Trophoblast cell (in vitro differentiated cells and primary cell): ENCODE results near the gene NADK2.

Source experiments
- DNase-seq, 2 donors: peaks; one replicate each; pipeline ENCODE4 v3.0.0-alpha.2; 2016
- H2AFZ ChIP-seq: 2 replicates; pipeline ENCODE4 v1.6.1; 2013; ENCODE audit warnings: low read length, moderate library complexity, mild to moderate bottlenecking; ENCODE audit not compliant: insufficient read depth, poor library complexity
- H2AK5ac ChIP-seq: 2 replicates; pipeline ENCODE4 v1.6.1; 2013; ENCODE audit warnings: mild to moderate bottlenecking, low read length
- H2BK120ac ChIP-seq: 2 replicates; pipeline ENCODE4 v1.6.1; 2013; ENCODE audit warnings: low read length, mild to moderate bottlenecking, moderate library complexity; ENCODE audit not compliant: insufficient read depth, poor library complexity
- H2BK12ac ChIP-seq: 2 replicates; pipeline ENCODE4 v1.6.1; 2013; ENCODE audit warnings: mild to moderate bottlenecking, low read length, moderate library complexity
- H2BK5ac ChIP-seq: 2 replicates; pipeline ENCODE4 v1.6.1; 2013; ENCODE audit warnings: low read length, low read depth, moderate library complexity, mild to moderate bottlenecking; ENCODE audit not compliant: poor library complexity
- H3K14ac ChIP-seq: 2 replicates; pipeline ENCODE4 v1.6.1; 2013; ENCODE audit warnings: mild to moderate bottlenecking, low read length
- H3K18ac ChIP-seq: 2 replicates; pipeline ENCODE4 v1.6.1; 2013; ENCODE audit warnings: mild to moderate bottlenecking, low read length
- H3K23ac ChIP-seq: 2 replicates; pipeline ENCODE4 v1.6.1; 2013; ENCODE audit warnings: low read length
- H3K27ac ChIP-seq: 2 replicates; pipeline ENCODE4 v1.5.1; 2013; ENCODE audit warnings: low read depth, mild to moderate bottlenecking, inconsistent platforms, low read length, moderate library complexity
- H3K27me3 ChIP-seq: 2 replicates; pipeline ENCODE4 v1.6.1; 2013; ENCODE audit warnings: inconsistent platforms, mild to moderate bottlenecking, low read length, moderate library complexity; ENCODE audit not compliant: insufficient read depth
- H3K36me3 ChIP-seq, 2 experiments: 1 replicate in 1 of 2; 2 replicates in 1 of 2; pipeline ENCODE4 v1.6.1; 2013; ENCODE audit warnings: low read length in 2 of 2, mild to moderate bottlenecking in 2 of 2, moderate library complexity in 1 of 2; ENCODE audit not compliant: insufficient read depth in 2 of 2, control insufficient read depth in 1 of 2
- H3K4ac ChIP-seq: 2 replicates; pipeline ENCODE4 v1.6.1; 2013; ENCODE audit warnings: low read depth, mild to moderate bottlenecking, low read length, moderate library complexity
- H3K4me1 ChIP-seq, 2 experiments: 1 replicate in 1 of 2; 2 replicates in 1 of 2; pipeline ENCODE4 v1.6.1; 2013; ENCODE audit warnings: low read length in 2 of 2, mild to moderate bottlenecking in 2 of 2, moderate library complexity in 1 of 2; ENCODE audit not compliant: insufficient read depth in 2 of 2, control insufficient read depth in 1 of 2
- H3K4me2 ChIP-seq: 2 replicates; pipeline ENCODE4 v1.6.1; 2013; ENCODE audit warnings: inconsistent platforms, mild to moderate bottlenecking, low read length, moderate library complexity
- H3K4me3 ChIP-seq: 2 replicates; pipeline ENCODE4 v1.5.1; 2013; ENCODE audit warnings: mild to moderate bottlenecking, low read depth, low read length, inconsistent platforms
- H3K79me1 ChIP-seq: one replicate; pipeline ENCODE4 v1.6.1; 2013; ENCODE audit warnings: low read length
- H3K79me2 ChIP-seq: 2 replicates; pipeline ENCODE4 v1.6.1; 2013; ENCODE audit warnings: low read length, mild to moderate bottlenecking; ENCODE audit not compliant: control insufficient read depth, insufficient read depth, poor library complexity
- H3K9ac ChIP-seq: 2 replicates; pipeline ENCODE4 v1.6.1; 2013; ENCODE audit warnings: mild to moderate bottlenecking, low read length
- H3K9me3 ChIP-seq: 2 replicates; pipeline ENCODE4 v1.6.1; 2013; ENCODE audit warnings: low read depth, mild to moderate bottlenecking, control low read depth, inconsistent platforms, low read length; ENCODE audit not compliant: insufficient read depth
- H4K12ac ChIP-seq: 2 replicates; pipeline ENCODE4 v1.6.1; 2013; ENCODE audit warnings: low read depth, mild to moderate bottlenecking, low read length, moderate library complexity
- H4K8ac ChIP-seq: 2 replicates; pipeline ENCODE4 v1.6.1; 2013; ENCODE audit warnings: low read depth, mild to moderate bottlenecking, low read length, moderate library complexity
- H4K91ac ChIP-seq: one replicate; pipeline ENCODE4 v1.6.1; 2013; ENCODE audit warnings: low read depth, mild to moderate bottlenecking, low read length, moderate library complexity
- WGBS: extraction: QIAGEN DNeasy Blood & Tissue Kit; methylation state at CpG from one replicate; pipeline ENCODE4 v1.1.7; 2013; ENCODE audit warnings: missing lambda C conversion rate; ENCODE audit not compliant: insufficient read length, insufficient coverage; ENCODE audit errors: extremely low coverage; 5-methylcytosine and 5-hydroxymethylcytosine counted together

The NADK2 gene

GRCh38 chr5:36279054-36279698 is 37.5 kb upstream of the NADK2 start:
- no peaks in the 10 kb centered on the region for H3K4me1 ChIP-seq
- H2BK12ac ChIP-seq = no peak overlapping the region
- H3K14ac ChIP-seq = no peak overlapping the region

GRCh38 chr5:36277521-36278176 is 35.9 kb upstream of the NADK2 start:
- no peak overlapping the region for H3K27ac ChIP-seq
- no peaks in the 10 kb centered on the region for H3K36me3 ChIP-seq
- H4K12ac ChIP-seq = no peak overlapping the region
- H3K4me2 ChIP-seq = no peak overlapping the region
- no peaks in the 10 kb centered on the region for H3K79me2 ChIP-seq
- H3K27me3 ChIP-seq = no peaks in the 10 kb centered on the region
- H4K8ac ChIP-seq = no peak overlapping the region
- no peaks in the 10 kb centered on the region for H3K79me1 ChIP-seq
- no peak overlapping the region for H2BK120ac ChIP-seq
- no peak overlapping the region for H2AK5ac ChIP-seq
- H3K9ac ChIP-seq = no peak overlapping the region
- no peak overlapping the region for H2AFZ ChIP-seq
- H3K14ac ChIP-seq = no peak overlapping the region
- H3K9me3 ChIP-seq = no peaks in the 10 kb centered on the region
- no peak for DNase-seq
- H2BK12ac ChIP-seq = no peak overlapping the region
- H3K4me1 ChIP-seq = no peaks in the 10 kb centered on the region
- no peak overlapping the region for H4K91ac ChIP-seq
- no peak overlapping the region for H3K18ac ChIP-seq
- no peak overlapping the region for H3K4ac ChIP-seq
- no peak overlapping the region for H3K4me3 ChIP-seq
- no peak overlapping the region for H2BK5ac ChIP-seq
- WGBS = no CpG with 5 or more reads among the region's 5 CpGs
- no peak overlapping the region for H3K23ac ChIP-seq

More at GRCh38 chr5:36279054-36279698, 37.5 kb upstream of the NADK2 start:
- Histone ChIP-seq H2BK120ac (no peak overlapping the region), H2BK5ac (no peak overlapping the region), H3K27ac (no peak overlapping the region), H3K27me3 (no peaks in the 10 kb centered on the region), H3K23ac (no peak overlapping the region), H4K12ac (no peak overlapping the region), H3K9me3 (no peaks in the 10 kb centered on the region), H4K91ac (no peak overlapping the region), H4K8ac (no peak overlapping the region), H3K18ac (no peak overlapping the region), H3K4me3 (no peak overlapping the region), H3K4me2 (no peak overlapping the region), H2AK5ac (no peak overlapping the region), H3K4ac (no peak overlapping the region), H3K79me2 (no peaks in the 10 kb centered on the region), H3K79me1 (no peaks in the 10 kb centered on the region), H3K36me3 (no peaks in the 10 kb centered on the region), H3K9ac (no peak overlapping the region), H2AFZ (no peak overlapping the region)
- no CpG with 5 or more reads among the region's 3 CpGs for WGBS
- DNase-seq = peak in 1 of 2 donors; percentile 51

GRCh38 chr5:36276864-36277263 is 35.1 kb upstream of the NADK2 start:
- no peak overlapping the region for H3K4ac ChIP-seq
- no peak overlapping the region for H2BK5ac ChIP-seq
- H3K23ac ChIP-seq = no peak overlapping the region
- H3K4me2 ChIP-seq = no peak overlapping the region
- no peak overlapping the region for H2BK120ac ChIP-seq
- no peak overlapping the region for H2AK5ac ChIP-seq
- H2BK12ac ChIP-seq = no peak overlapping the region
- no peak overlapping the region for H3K14ac ChIP-seq
- H3K4me3 ChIP-seq = no peak overlapping the region
- H2AFZ ChIP-seq = no peak overlapping the region
- H3K79me2 ChIP-seq = no peaks in the 10 kb centered on the region
- H4K12ac ChIP-seq = no peak overlapping the region
- no peak overlapping the region for H4K8ac ChIP-seq
- H4K91ac ChIP-seq = no peak overlapping the region
- H3K27me3 ChIP-seq = no peaks in the 10 kb centered on the region
- no peak overlapping the region for H3K9ac ChIP-seq
- H3K27ac ChIP-seq = no peak overlapping the region
- H3K36me3 ChIP-seq = no peaks in the 10 kb centered on the region
- H3K4me1 ChIP-seq = no peaks in the 10 kb centered on the region
- H3K18ac ChIP-seq = no peak overlapping the region
- no peaks in the 10 kb centered on the region for H3K9me3 ChIP-seq
- no peaks in the 10 kb centered on the region for H3K79me1 ChIP-seq
- no peak for DNase-seq

- H2AK5ac ChIP-seq = no peak overlapping the region
- H3K18ac ChIP-seq = no peak overlapping the region
- no peak overlapping the region for H3K4me3 ChIP-seq
- no peak overlapping the region for H3K23ac ChIP-seq
- no peak overlapping the region for H3K27ac ChIP-seq
- H3K4me1 ChIP-seq = no peaks in the 10 kb centered on the region
- no peak overlapping the region for H2BK12ac ChIP-seq
- H2AFZ ChIP-seq = no peak overlapping the region
- H3K79me2 ChIP-seq = no peaks in the 10 kb centered on the region
- H3K79me1 ChIP-seq = no peaks in the 10 kb centered on the region
- H3K4me2 ChIP-seq = no peak overlapping the region
- H4K12ac ChIP-seq = no peak overlapping the region
- WGBS = no CpG with 5 or more reads among the region's 6 CpGs
- H3K36me3 ChIP-seq = no peaks in the 10 kb centered on the region
- H3K4ac ChIP-seq = no peak overlapping the region
- H4K8ac ChIP-seq = no peak overlapping the region
- no peak for DNase-seq
- H2BK120ac ChIP-seq = no peak overlapping the region
- H4K91ac ChIP-seq = no peak overlapping the region
- no peaks in the 10 kb centered on the region for H3K27me3 ChIP-seq
- H2BK5ac ChIP-seq = no peak overlapping the region
- no peak overlapping the region for H3K14ac ChIP-seq
- H3K9me3 ChIP-seq = no peaks in the 10 kb centered on the region
- no peak overlapping the region for H3K9ac ChIP-seq
These were observed 32.2 kb upstream of the NADK2 start for GRCh38 chr5:36273809-36274526.
